ENCODE measurements around the gene TNS1. TPM values are rescaled to one million over a fixed set of nuclear protein-coding genes. Genes with fewer than 3 reads are reported as not detected.
A peak's percentile ranks its signal among the peaks of the same experiment; 100 is the strongest.

The TNS1 gene
- total RNA-seq, 1 experiment from 2014 or later, result 3.4 TPM

DNA sequence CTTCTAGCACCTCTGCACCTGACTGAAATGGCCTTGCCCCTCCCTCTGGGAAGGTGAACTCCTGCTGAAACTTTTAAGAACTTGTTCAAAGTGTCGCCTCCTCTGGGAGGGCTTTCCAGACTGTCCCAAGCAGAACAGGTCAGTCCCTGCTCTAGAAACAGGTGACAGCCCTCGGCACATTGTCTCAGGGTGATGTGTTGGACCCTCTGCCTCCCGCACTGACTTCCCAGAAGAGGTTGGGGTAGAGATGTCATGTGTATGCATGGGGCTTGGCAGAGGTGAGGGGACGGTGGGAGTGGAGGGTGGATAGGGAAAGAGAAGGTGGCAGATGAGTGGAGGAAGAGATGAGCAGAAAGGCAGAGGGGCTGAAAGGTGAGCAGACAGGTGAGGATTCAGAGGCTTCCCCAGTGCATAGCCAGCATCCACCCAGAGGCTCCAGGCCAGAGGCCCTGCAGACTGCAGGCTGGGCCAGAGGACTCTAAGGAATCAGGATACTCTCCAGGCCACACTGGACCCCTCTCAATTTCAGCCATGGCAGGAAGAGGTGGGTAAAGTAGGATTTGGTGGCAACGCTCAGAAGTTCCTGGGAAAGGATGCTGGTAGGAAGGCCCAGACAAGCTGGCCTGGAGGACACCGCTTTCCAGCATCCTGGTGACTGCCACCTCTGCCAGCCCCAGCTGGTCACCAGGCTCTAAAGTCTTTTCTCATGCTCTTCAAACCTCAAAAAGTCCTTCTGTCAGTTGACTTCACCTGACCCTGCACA is 24.8 kb upstream of the TNS1 start:
- no peaks in the 10 kb centered on the region for H3K9me3 Mint-ChIP-seq
- Histone ChIP-seq H3K23me2 (ENCODE audit: insufficient read length, low read depth, low read length, poor library complexity, severe bottlenecking) (no peaks in the 10 kb centered on the region), H2BK20ac (ENCODE audit: low read depth, low read length, poor library complexity, severe bottlenecking) (no peak overlapping the region), H3K56ac (ENCODE audit: insufficient read length, low read depth, low read length) (no peak overlapping the region), H3K79me2 (ENCODE audit: insufficient read depth, low read length) (no peaks in the 10 kb centered on the region), H3K23ac (ENCODE audit: insufficient read length, low read depth, low read length) (no peak overlapping the region), H3K18ac (ENCODE audit: insufficient read length, low read depth, low read length) (no peak overlapping the region), H2AK5ac (ENCODE audit: insufficient read length, low read length) (no peak overlapping the region), H3K27ac (ENCODE audit: insufficient read length, low read depth, low read length) (no peak overlapping the region), H4K5ac (ENCODE audit: insufficient read length, low read depth, low read length) (no peak overlapping the region), H4K91ac (ENCODE audit: insufficient read length, low read depth, low read length) (no peak overlapping the region), H3K4me2 (ENCODE audit: insufficient read depth, insufficient read length, low read length) (no peak overlapping the region), H3K4me1 (ENCODE audit: insufficient read depth, low read length) (peaks cover 3% of the 10 kb centered on the region; the same call in 1 of the 2 replicates), H2BK5ac (ENCODE audit: insufficient read length, low read length) (no peak overlapping the region), H3K14ac (ENCODE audit: insufficient read depth, low read length) (no peak overlapping the region; the same call in 1 of the 2 replicates), H3K27me3 (ENCODE audit: insufficient read depth, low read length) (no peaks in the 10 kb centered on the region), H3K9ac (ENCODE audit: extremely low read depth, insufficient read length, low read length) (no peak overlapping the region), H2BK12ac (ENCODE audit: insufficient read length, low read depth, low read length) (no peak overlapping the region), H2BK120ac (ENCODE audit: low read depth, low read length, poor library complexity, severe bottlenecking) (no peak overlapping the region), H2AFZ (ENCODE audit: low read length) (no peak overlapping the region), H3K4ac (ENCODE audit: low read depth, low read length) (no peak overlapping the region), H3K79me1 (ENCODE audit: insufficient read depth, low read depth, low read length, poor library complexity, severe bottlenecking) (no peaks in the 10 kb centered on the region), H4K20me1 (ENCODE audit: control insufficient read depth, insufficient read depth, insufficient read length) (no peaks in the 10 kb centered on the region), H3K9me3 (ENCODE audit: control insufficient read depth, low read depth, low read length) (no peaks in the 10 kb centered on the region), H2BK15ac (ENCODE audit: low read depth, low read length) (no peak overlapping the region), H4K8ac (replicated peaks; ENCODE audit: insufficient read length, low read depth, low read length) (no peak overlapping the region), H3T11ph (ENCODE audit: low read length) (no peak overlapping the region)
- H3K4me1 Mint-ChIP-seq, result peaks cover 13 to 25% of the 10 kb centered on the region in 2 experiments
- no CpG with 5 or more reads among the region's 6 CpGs for WGBS (ENCODE audit: extremely low coverage, insufficient read length, low lambda C conversion rate)
- peak overlapping the region in 1 of 3 experiments; percentile 54; a peak in 1 of 7 replicates for H3K27ac Mint-ChIP-seq
- peaks cover 6% of the 10 kb centered on the region for H3K27me3 Mint-ChIP-seq (ENCODE audit: low read depth)
- peak; percentile 20 for DNase-seq
- TF ChIP-seq, protein P1, sequence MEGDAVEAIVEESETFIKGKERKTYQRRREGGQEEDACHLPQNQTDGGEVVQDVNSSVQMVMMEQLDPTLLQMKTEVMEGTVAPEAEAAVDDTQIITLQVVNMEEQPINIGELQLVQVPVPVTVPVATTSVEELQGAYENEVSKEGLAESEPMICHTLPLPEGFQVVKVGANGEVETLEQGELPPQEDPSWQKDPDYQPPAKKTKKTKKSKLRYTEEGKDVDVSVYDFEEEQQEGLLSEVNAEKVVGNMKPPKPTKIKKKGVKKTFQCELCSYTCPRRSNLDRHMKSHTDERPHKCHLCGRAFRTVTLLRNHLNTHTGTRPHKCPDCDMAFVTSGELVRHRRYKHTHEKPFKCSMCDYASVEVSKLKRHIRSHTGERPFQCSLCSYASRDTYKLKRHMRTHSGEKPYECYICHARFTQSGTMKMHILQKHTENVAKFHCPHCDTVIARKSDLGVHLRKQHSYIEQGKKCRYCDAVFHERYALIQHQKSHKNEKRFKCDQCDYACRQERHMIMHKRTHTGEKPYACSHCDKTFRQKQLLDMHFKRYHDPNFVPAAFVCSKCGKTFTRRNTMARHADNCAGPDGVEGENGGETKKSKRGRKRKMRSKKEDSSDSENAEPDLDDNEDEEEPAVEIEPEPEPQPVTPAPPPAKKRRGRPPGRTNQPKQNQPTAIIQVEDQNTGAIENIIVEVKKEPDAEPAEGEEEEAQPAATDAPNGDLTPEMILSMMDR (conservative IDR thresholded peaks at IDR 0.05), result no peak
- no peak overlapping the region; a peak in 1 of 5 replicates for H3K4me3 Mint-ChIP-seq
- H3K36me3 Mint-ChIP-seq (ENCODE audit: insufficient read depth in 1 of 3, low read depth in 3 of 3), result no peaks in the 10 kb centered on the region
